Brain pericyte (primary cell): Measurements from ENCODE around the gene PRSS27.
A peak's percentile ranks its signal among the peaks of the same experiment; 100 is the strongest.
"Not testable (repeated sequence)": the region's sequence is repeated elsewhere in the genome, so short reads cannot be mapped to it uniquely, and the experiment has no call there.

Source experiments
- DNase-seq: peaks from one replicate; pipeline ENCODE4 v3.0.0-alpha.2; 2012; ENCODE audit warnings: low read depth, low spot score

The PRSS27 gene

DNA sequence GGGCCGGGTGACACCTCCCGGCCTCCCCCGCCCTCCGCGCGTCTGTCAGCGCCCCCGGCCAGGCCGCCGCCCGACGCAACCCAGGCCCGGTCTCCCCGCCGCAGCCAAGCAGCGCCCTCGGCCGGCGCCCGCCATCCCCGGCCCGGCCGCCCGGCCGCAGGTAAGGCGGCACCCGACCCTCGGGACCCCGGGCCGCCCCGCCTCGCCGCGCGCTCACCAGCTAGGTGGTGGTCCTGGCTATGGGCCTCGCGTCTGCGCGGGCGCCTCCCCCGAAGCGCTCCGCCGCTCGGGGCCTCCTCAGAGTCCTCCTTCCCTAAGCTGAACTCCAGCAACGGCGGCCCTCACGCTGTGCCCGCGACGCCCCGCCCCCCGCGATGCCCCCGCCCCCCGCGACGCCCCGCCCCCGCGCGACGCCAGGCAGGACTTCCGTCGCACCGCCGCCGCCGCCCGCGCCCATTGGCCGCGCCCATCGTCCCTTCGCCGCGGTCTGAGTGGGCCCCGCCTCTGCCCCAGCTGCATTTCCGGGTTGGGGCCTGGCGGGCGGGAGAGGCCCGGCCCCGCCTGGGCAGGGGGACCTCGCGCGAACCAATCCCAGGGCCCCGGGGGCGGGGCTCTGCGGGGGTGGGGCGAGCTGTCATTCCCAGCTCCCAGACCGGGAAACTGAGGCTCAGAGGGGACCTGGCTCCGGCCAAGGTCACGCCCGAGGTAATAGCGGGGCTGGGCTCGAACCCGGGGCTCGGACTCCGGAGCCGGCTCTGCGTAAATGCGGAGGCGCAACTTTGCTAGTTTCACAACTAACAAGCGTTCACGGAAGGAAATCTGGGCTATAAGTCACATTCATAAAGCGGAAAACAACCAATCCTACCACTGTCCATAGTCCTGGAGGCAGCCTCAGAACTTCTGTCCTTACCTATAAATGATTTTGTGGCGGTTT is 46.7 kb downstream of the PRSS27 start:
- DNase-seq, result peak; percentile 76

DNA sequence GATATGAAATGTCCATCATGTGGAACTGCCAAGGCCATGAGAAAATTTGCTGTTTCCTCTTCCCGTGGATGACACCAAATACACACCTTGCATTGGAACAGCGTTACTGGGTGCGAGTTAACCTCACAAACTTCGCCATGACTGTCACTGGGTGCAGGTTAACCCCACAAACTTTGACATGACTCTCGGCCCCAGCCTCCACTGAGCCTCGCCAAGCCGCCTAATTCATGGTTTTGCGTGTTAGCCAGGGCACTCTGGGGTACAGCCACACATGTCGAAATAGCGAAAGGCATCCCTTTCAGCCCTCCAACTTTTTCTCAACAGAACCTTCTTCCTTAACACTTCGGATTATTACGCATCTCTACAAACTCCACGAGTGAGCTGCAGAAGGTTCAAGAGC is 48.3 kb downstream of the PRSS27 start:
- no peak for DNase-seq

GRCh38 chr16:2671193-2671592 is 48.8 kb downstream of the PRSS27 start:
- not testable (repeated sequence) for DNase-seq

- DNase-seq, result not testable (repeated sequence)
Measured at GRCh38 chr16:2670017-2670416, 50.0 kb downstream of the PRSS27 start.

GRCh38 chr16:2669587-2669986 is 50.4 kb downstream of the PRSS27 start:
- DNase-seq, result not testable (repeated sequence)

GRCh38 chr16:2666671-2667070 is 53.4 kb downstream of the PRSS27 start:
- DNase-seq, result not testable (repeated sequence)

- DNase-seq, result no peak
Measured at GRCh38 chr16:2664574-2664982, 55.4 kb downstream of the PRSS27 start.

GRCh38 chr16:2663553-2664546 is 56.2 kb downstream of the PRSS27 start:
- DNase-seq, result no peak
